ENCODE data around the gene AMMECR1.
"Not testable (repeated sequence)": the region's sequence is repeated elsewhere in the genome, so short reads cannot be mapped to it uniquely, and the experiment has no call there.

AMMECR1 gene

GRCh38 chrX:110251526-110251925, 66.4 kb downstream of the AMMECR1 start:
- DNase-seq, result no peak

DNA sequence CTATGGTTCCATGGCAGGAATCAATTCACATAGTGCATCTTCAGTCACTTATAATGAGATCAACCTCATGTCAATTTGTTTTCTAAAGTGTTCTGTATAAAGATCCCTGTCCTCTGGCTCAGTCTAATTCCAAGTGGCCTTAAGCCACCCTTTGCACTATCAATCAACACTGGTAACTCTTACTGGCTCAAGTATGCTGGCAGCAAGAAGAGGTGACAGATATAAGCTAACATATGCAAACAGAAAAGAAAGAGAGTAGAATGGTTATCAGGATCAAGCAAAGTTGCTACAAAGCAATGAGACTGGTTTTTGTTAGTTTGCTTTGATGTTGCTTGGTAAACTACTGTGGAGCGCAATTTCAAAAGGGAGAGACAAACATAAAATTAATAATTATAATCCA, 67.0 kb downstream of the AMMECR1 start:
- DNase-seq, result no peak

DNA sequence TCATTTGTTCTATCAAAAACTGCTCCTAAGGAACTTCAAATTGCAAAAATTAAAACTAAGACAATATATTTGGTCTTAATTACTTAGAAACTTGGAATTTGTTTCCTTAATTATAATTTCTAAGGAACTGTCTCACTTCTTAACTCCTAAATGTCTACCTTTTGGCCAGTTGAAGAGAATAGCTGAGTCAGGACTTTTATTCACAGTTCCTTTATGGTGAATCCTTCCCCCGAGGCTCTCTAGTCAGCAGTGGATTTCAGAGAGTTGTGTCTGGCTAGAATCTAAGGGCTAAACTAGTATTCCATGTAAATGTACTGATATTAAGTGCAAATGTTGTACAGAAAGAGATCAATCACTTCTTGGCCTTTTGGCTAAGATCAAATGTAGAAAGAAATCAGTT, 69.3 kb downstream of the AMMECR1 start:
- no peak for DNase-seq

GRCh38 chrX:110245011-110245410, 72.9 kb downstream of the AMMECR1 start:
- DNase-seq, result no peak

DNA sequence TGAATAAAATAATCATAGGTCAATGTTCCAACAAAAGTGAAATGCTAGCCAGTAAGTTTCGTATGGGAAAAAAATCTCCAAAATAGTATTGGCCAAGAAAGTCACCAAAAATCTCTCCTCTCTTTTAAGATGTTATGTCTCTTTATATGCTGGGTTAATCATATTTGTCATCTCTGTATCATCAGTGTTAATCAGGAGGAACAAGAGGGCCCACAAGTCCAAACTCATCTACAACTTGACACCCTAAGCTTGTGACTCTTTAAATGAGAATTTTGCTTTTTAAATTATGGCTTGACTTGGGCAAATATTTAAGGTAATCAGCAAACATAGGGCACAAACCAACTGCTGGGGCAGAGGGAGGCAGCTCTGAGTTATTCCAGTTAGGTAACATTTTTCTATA, 75.5 kb downstream of the AMMECR1 start:
- DNase-seq, result no peak

GRCh38 chrX:110241816-110242215, 76.1 kb downstream of the AMMECR1 start:
- DNase-seq, result no peak

GRCh38 chrX:110238259-110238658, 79.6 kb downstream of the AMMECR1 start:
- DNase-seq, result not testable (repeated sequence)

DNA sequence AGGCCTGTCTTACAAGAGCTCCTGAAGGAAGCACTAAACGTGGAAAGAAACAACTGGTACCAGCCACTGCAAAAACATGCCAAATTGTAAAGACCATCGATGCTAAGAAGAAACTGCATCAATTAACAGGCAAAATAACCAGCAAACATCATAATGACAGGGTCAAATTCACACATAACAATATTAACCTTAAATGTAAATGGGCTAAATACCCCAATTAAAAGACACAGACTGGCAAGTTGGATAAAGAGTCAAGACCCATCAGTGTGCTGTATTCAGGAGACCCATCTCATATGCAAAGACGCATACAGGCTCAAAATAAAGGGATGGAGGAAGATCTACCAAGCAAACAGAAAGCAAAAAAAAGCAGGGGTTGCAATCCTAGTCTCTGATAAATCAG, 86.4 kb downstream of the AMMECR1 start:
- DNase-seq, result not testable (repeated sequence)

DNA sequence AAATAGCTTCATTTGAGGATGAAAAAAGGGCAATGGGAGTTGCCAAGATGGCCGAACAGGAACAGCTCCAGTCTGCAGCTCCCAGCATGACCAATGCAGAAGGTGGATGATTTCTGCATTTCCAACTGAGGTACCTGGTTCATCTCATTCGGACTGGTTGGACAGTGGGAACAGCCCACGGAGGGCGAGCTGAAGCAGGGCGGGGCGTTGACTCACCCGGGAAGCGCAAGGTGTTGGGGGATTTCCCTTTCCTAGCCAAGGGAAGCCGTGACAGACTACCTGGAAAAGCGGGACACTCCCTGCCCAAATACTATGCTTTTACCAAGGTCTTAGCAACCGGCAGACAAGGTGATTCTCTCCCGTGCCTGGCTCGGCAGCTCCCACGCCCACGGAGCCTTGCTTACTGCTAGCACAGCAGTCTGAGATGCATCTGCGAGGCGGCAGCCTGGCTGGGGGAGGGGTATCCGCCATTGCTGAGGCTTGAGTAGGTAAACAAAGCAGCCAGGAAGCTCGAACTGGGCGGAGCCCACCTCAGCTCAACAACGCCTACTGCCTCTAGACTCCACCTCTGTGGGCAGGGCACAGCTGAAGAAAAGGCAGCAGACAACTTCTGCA, 88.3 kb downstream of the AMMECR1 start:
- not testable (repeated sequence) for DNase-seq

DNA sequence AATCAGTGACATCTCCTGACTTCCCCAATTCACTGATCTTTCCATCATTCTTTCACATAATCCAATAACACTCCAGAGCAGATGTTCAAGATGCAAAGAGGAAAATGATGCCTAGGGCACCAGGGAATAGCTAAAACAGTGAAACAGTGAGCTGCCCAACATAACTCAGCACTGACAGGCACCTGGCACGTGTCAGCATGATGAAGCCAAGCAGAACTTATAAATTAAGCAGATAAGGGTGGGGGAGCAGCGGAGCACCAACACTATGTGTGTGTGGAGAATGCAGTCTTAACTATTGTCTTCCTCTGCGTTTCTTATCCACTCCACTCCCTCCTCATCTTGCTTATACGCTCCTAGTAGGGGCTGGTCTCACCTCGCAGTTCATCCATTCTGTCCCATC, 89.4 kb downstream of the AMMECR1 start:
- no peak for DNase-seq

GRCh38 chrX:110226931-110227330, 91.0 kb downstream of the AMMECR1 start:
- DNase-seq, result no peak

GRCh38 chrX:110224926-110225617, 92.8 kb downstream of the AMMECR1 start:
- DNase-seq, result no peak

DNA sequence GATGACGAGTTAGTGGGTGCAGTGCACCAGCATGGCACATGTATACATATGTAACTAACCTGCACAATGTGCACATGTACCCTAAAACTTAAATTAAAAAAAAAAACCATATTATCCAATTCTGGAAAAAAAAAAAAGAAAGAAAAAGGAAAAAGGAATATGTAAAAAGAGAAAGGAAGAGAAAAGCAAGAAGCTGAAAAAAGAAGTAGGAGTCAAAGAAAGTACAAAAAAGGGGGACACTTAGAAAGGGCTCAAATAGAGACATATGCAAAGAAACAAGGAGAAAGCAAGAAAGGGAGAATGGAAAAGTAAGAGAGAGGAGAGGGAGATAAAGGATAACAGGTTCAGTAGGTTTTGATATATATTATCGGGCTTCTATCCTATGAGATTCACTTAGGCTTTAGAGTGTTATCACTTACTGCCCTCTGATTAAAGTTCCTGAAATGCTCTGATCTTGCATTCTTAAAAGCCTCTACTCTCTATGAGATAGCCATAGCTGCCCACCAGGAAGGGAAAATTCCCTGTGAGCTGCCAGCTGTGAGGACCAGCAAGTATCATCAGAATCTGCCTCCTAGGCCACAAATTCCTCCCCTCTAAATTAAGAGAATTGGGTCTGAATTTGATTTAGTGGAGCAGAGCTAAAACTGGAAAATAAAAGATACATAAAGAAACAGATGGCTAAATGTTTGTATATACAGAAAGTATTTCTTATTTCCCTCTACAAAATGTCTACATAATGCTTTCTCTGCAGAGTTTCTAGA, 95.2 kb downstream of the AMMECR1 start:
- DNase-seq, result no peak

- no peak for DNase-seq
Measured at GRCh38 chrX:110219920-110220319, 98.0 kb downstream of the AMMECR1 start.

GRCh38 chrX:110218591-110218990, 99.3 kb downstream of the AMMECR1 start:
- no peak for DNase-seq

GRCh38 chrX:110216027-110216426, 101.9 kb downstream of the AMMECR1 start:
- no peak for DNase-seq

DNA sequence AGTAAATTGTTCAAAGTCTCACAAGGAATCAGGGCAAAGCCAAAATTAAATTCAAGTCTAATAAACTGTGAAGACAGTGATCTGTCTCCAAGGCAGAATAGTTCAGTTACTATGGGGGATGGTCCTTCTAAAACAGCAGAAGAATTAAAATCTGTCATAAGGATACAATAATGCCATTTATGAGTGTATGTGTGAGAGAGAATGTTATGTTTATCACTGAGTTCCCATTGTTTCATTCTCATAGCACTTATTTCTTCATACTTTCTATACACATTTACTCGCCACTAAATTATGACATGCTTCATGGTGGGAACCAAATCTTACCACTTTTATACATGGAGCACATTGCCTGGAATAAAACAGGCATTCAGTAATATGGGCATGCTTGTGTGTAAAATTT, 102.5 kb downstream of the AMMECR1 start:
- no peak for DNase-seq

GRCh38 chrX:110214684-110215083, 103.2 kb downstream of the AMMECR1 start:
- no peak for DNase-seq

- DNase-seq, result no peak
Measured at GRCh38 chrX:110213183-110213582, 104.7 kb downstream of the AMMECR1 start.

- DNase-seq, result no peak
Measured at GRCh38 chrX:110212299-110212698, 105.6 kb downstream of the AMMECR1 start.

DNA sequence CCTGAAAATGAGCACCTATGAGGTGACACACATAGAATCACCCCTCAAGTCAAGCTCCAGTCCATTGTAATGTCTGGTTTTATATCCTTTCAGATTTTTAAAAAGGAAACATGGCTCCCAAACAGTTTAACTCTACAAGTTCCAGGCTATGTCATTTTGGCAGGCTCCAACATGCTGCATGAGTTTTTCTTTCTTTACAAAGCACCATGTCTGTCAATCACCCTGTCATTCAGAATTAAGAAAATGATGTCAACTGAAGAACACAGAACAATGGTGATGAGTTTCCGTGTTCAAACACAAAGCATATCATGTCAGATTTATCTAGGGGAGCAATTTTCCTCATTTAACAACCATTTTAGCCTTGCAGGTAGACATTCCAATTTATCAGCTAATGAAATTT, 106.5 kb downstream of the AMMECR1 start:
- DNase-seq, result no peak

- peak; percentile 8 for DNase-seq
Measured at GRCh38 chrX:110210417-110211139, 107.3 kb downstream of the AMMECR1 start.

GRCh38 chrX:110208092-110208491, 109.8 kb downstream of the AMMECR1 start:
- DNase-seq, result no peak

All from amniotic stem cell (primary cell).